GM13976 (cell line): ENCODE results near the gene UGT1A9.

Experiments used
- DNase-seq: peaks from one replicate; pipeline ENCODE4 v3.0.0; 2012; ENCODE audit warnings: low spot score
- in situ Hi-C: fragments of 300-500 bp; cut with MboI; formaldehyde crosslinking; loops from one replicate; pipeline ENCODE4 v1.12.0; 2022; ENCODE audit warnings: low sequenced_read_pairs, mixed read lengths, inconsistent platforms; ENCODE audit not compliant: unreplicated experiment
- TF ChIP-seq, protein P1 (sequence below): IDR thresholded peaks from 2 replicates; pipeline ENCODE4 v1.5.1; 2012; ENCODE audit warnings: borderline replicate concordance, mild to moderate bottlenecking; ENCODE audit not compliant: insufficient read depth; ENCODE audit errors: extremely low read depth, missing control alignments, control extremely low read depth

Gene UGT1A9

DNA sequence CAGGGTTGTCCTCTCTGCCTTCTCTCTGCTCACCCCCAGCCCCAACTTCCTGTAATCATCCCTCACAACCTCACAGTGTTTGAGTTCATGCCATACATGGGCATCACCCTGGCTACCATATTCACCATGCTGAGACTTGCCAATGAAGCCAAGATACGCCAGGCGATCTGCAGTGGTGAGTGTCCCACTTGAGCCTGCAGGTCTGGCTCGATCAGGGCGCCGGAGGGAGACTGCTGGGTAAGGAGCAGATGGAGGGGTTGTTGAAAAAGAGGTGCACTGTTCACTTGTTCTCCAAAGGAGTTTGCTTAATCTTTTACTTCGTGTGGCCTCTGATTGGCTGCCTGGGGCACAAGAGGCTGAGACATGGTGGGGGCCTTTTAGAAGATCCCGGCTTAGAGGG, 121.0 kb downstream of the UGT1A9 start:
- no peak for DNase-seq
- in situ Hi-C loops, result no loop called here
- TF ChIP-seq, protein P1, sequence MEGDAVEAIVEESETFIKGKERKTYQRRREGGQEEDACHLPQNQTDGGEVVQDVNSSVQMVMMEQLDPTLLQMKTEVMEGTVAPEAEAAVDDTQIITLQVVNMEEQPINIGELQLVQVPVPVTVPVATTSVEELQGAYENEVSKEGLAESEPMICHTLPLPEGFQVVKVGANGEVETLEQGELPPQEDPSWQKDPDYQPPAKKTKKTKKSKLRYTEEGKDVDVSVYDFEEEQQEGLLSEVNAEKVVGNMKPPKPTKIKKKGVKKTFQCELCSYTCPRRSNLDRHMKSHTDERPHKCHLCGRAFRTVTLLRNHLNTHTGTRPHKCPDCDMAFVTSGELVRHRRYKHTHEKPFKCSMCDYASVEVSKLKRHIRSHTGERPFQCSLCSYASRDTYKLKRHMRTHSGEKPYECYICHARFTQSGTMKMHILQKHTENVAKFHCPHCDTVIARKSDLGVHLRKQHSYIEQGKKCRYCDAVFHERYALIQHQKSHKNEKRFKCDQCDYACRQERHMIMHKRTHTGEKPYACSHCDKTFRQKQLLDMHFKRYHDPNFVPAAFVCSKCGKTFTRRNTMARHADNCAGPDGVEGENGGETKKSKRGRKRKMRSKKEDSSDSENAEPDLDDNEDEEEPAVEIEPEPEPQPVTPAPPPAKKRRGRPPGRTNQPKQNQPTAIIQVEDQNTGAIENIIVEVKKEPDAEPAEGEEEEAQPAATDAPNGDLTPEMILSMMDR, result no peak

DNA sequence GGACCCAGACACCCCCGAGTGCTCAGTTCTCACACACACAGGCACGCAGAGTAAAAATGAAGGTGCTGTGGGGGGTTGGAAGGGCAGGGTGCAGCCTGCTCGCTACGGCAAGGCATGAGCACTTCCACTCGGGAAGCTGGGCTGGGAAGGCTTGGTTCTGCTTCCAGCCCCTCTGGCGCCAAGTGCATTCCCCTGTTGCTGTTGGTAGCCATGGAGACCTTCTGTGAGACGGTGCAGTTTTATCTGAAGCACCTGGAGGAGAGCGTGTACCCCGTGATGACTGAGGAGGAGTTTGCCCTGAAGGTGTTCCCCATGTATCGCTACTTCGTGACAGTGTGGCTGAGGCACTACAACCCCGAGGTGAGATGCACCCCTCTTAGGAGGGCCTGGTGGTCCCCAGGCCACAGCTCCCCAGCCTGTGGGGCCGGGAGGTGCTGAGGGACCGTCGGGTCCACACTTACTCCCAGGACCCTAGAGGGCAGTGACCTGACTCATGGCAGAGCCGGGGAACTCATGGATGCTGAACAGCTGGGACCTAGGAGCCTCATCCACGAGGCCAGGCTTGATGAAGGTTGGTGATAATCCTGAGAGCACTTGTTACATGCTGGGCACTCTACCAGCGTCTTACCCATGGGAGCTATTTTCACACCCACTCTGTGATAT, 121.9 kb downstream of the UGT1A9 start:
- in situ Hi-C loops, result no loop called here
- no peak for DNase-seq
- TF ChIP-seq, protein P1, result no peak

DNA sequence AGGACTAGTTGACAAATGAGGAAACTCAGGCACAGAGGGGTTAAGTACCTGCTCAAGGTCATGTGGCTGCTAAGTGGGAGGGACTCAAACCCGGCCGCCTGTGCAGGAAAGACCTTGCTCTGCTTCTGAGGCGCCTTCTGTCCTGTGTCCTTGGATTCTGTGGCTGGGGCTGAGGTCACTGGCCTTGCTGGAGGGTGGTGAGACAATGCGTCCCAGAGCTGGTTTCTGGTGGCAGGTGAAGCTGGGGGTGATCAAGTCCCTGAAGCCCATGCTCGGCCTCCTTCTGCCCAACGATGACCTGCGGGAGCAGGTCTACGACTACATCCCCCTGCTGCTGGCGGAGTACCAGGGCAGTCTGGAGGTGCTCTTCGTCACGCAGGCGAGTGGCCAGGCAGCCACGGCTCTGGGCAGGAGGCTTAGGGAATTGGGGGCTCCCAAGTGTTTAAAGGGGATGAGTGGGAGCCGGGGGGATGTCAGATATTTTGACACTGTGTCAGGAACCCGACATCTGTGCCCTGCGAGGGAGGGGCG, 122.5 kb downstream of the UGT1A9 start:
- DNase-seq, result peak; percentile 21
- in situ Hi-C loops, result no loop called here
- TF ChIP-seq, protein P1, result no peak

DNA sequence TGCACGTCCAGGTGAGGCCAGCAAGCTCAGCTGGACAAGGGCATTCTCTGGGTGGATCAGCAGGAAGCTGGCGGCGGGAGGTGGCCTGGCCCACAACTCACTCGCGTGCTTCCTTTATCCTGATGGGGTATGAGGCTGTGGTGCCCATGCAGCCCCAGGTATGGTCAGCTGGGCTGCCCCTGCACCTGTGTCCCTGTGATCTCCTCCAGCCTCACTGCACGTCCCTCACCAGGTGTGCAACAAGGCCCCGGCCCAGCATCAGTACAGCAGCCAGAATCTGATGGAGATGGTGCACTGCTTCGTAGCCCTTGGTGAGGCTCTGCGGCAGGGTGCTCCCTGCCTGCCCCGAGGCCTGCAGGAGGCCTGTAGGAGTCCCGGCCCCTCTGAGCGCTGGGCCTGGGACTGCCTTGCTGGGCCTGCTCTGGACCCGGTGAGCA, 124.1 kb downstream of the UGT1A9 start:
- in situ Hi-C loops, result no loop called here
- TF ChIP-seq, protein P1, result no peak
- no peak for DNase-seq

DNA sequence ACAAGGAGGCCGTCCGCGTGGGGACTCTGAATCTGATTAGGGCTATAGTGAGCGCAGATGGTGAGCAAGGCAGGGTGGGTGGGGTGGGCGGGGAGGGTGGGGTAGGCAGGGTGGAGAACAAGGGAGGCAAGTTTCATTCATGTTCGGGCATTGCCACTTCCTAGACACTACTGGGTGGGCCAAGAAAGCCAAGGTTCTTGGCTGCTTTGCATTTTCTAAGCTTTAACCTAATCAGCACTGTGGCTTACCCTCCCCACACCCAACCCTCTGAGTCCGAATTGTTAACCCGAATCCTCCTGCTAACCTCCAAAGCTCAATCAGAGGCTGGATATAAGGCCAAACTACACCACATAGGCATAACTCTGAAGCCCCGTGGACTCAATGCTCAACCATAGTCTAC, 124.6 kb downstream of the UGT1A9 start:
- DNase-seq, result no peak
- in situ Hi-C loops, result no loop called here
- TF ChIP-seq, protein P1, result no peak

DNA sequence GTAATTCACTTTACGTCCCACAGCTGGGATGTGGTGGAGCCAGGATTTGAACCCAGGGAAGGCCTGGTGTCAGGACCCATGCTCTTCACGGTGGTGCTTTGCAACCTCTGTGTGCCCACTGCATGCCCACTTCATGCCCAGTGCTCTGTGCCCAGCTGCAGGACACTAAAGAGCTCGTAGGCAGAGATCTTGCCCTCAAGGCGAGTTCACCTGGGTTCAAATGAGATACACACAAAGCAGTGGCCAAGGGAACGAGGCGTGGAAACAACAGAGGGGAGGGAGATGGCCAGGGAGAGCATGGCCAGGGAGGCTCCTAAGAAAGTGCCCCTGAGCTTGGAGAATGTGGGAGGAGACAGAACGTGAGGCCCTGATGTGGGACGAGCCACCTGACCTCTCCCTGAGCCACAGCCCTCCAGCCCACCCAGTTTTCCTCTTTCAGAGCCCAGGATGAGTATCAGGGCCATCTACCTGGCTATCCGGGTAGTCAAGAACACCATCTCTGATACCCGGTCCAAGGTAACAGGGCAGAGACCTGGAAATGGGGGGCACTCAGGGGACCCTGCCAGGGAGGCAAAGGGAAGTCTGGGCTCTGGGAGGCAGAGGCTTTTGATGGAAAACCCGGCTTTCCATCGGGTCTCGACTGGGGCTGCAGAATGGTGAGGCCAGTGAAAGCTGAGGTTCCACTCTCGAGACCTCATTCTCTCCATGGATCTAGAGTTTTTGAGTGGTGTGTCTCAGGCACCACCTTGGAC, 126.8 kb downstream of the UGT1A9 start:
- in situ Hi-C loops, result no loop called here
- TF ChIP-seq, protein P1, result no peak
- DNase-seq, result no peak
